DOHH2 (cell line): ENCODE measurements around the gene NPR3.

Source experiments
- H3F3A ChIP-seq: fragments of 200-600 bp; sonication (generic), shearing (Covaris generic); 2 replicates; pipeline ENCODE4 v1.6.0; 2016; ENCODE audit warnings: antibody characterized with exemption, mild to moderate bottlenecking; ENCODE audit not compliant: control insufficient read depth, insufficient read depth
- H3K27ac ChIP-seq: fragments of 200-600 bp; sonication (generic); 2 replicates; pipeline ENCODE4 v1.5.1; 2014; ENCODE audit warnings: low read depth, mild to moderate bottlenecking, low read length, moderate library complexity
- H3K27me3 ChIP-seq: fragments of 200-600 bp; sonication (generic); 2 replicates; pipeline ENCODE4 v1.6.1; 2014; ENCODE audit warnings: mild to moderate bottlenecking, low read length, mixed read lengths; ENCODE audit not compliant: control insufficient read depth
- H3K36me3 ChIP-seq: fragments of 200-600 bp; sonication (generic); 2 replicates; pipeline ENCODE4 v1.6.1; 2014; ENCODE audit warnings: mild to moderate bottlenecking, low read length, moderate library complexity, mixed read lengths; ENCODE audit not compliant: control insufficient read depth
- H3K4me1 ChIP-seq: fragments of 200-600 bp; sonication (generic); 2 replicates; pipeline ENCODE4 v1.6.1; 2014; ENCODE audit warnings: mild to moderate bottlenecking, low read length, mixed read lengths; ENCODE audit not compliant: control insufficient read depth
- H3K4me2 ChIP-seq: fragments of 200-600 bp; sonication (generic); 2 replicates; pipeline ENCODE4 v1.6.0; 2014; ENCODE audit warnings: mild to moderate bottlenecking, low read length, moderate library complexity
- H3K4me3 ChIP-seq: fragments of 200-600 bp; sonication (generic); 2 replicates; pipeline ENCODE4 v1.5.1; 2014; ENCODE audit warnings: mild to moderate bottlenecking, low read length, mixed read lengths
- H3K79me2 ChIP-seq: fragments of 200-600 bp; sonication (generic); 2 replicates; pipeline ENCODE4 v1.6.1; 2014; ENCODE audit warnings: mild to moderate bottlenecking, low read length, mixed read lengths; ENCODE audit not compliant: control insufficient read depth
- H3K9me2 ChIP-seq: fragments of 200-600 bp; sonication (generic); replicated peaks from 2 replicates; pipeline ENCODE4 v1.6.1; 2014; ENCODE audit warnings: mild to moderate bottlenecking, low read length, mixed read lengths; ENCODE audit not compliant: control insufficient read depth
- H3K9me3 ChIP-seq: fragments of 200-600 bp; sonication (generic); 2 replicates; pipeline ENCODE4 v1.6.1; 2014; ENCODE audit warnings: antibody characterized with exemption, low read length, mixed read lengths; ENCODE audit not compliant: control insufficient read depth, insufficient read depth
- H4K20me1 ChIP-seq: fragments of 200-600 bp; sonication (generic); 2 replicates; pipeline ENCODE4 v1.6.0; 2014; ENCODE audit warnings: low read depth, mild to moderate bottlenecking, antibody characterized with exemption, low read length, moderate library complexity; ENCODE audit not compliant: control insufficient read depth, insufficient read depth
- EZH2phosphoT487 ChIP-seq: fragments of 200-600 bp; sonication (generic); IDR thresholded peaks from 2 replicates; pipeline ENCODE4 v1.6.1; 2017; ENCODE audit warnings: borderline replicate concordance, mild to moderate bottlenecking, antibody characterized with exemption, low read length, moderate library complexity, mixed read lengths
- TF ChIP-seq, protein P1 (sequence below): fragments of 200-600 bp; sonication (generic); IDR thresholded peaks from one replicate; pipeline ENCODE4 v1.5.1; 2014; ENCODE audit warnings: antibody characterized with exemption, mild to moderate bottlenecking, low read depth, low read length; ENCODE audit not compliant: poor library complexity, severe bottlenecking

Gene NPR3

DNA sequence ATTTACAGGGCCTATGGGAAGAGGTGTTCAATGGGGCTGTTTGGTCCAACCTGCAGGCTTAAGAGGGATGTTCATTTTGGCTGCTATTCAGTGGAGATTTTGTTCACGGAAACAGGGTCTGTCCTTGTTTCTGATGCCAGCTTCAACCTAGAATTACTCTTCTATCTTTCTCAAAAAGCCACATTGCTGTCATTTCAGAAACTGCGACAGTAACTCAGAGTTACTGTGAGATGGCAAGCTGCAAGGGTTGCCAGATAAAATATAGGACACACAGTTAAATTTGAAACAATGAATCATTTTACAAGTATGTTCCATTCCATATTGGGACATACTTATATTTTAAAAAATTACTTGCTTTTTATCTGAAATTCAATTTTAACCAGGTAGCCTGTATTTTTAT is 128.0 kb downstream of the NPR3 start:
- Histone ChIP-seq H3K27me3 (no peaks in the 10 kb centered on the region), H3K36me3 (no peaks in the 10 kb centered on the region), H3K27ac (no peak overlapping the region), H3F3A (no peaks in the 10 kb centered on the region), H3K4me2 (no peak overlapping the region), H3K4me1 (no peaks in the 10 kb centered on the region), H3K9me2 (no peaks in the 10 kb centered on the region), H3K9me3 (no peaks in the 10 kb centered on the region; the same call in 1 of the 2 replicates), H3K79me2 (no peaks in the 10 kb centered on the region), H3K4me3 (no peak overlapping the region), H4K20me1 (no peaks in the 10 kb centered on the region)
- TF ChIP-seq EZH2phosphoT487, result no peak
- TF ChIP-seq, protein P1, sequence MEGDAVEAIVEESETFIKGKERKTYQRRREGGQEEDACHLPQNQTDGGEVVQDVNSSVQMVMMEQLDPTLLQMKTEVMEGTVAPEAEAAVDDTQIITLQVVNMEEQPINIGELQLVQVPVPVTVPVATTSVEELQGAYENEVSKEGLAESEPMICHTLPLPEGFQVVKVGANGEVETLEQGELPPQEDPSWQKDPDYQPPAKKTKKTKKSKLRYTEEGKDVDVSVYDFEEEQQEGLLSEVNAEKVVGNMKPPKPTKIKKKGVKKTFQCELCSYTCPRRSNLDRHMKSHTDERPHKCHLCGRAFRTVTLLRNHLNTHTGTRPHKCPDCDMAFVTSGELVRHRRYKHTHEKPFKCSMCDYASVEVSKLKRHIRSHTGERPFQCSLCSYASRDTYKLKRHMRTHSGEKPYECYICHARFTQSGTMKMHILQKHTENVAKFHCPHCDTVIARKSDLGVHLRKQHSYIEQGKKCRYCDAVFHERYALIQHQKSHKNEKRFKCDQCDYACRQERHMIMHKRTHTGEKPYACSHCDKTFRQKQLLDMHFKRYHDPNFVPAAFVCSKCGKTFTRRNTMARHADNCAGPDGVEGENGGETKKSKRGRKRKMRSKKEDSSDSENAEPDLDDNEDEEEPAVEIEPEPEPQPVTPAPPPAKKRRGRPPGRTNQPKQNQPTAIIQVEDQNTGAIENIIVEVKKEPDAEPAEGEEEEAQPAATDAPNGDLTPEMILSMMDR, result no peak

DNA sequence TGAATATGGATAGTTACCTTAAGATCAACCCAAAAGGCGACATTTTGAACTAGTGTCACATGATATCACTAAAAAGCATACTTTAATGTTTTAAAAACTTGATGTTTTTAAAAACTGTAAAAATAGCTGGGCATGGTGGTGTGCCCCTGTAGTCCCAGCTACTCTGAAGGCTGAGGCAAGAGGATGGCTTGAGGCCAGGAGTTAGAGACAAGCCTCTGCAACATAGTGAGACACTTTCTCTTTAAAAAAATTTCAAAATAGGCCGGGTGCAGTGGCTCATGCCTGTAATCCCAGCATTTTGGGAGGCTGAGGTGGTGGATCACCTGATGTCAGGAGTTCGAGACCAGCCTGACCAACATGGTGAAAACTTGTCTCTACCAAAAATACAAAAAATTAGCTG is 129.5 kb downstream of the NPR3 start:
- Histone ChIP-seq H3K4me1 (no peaks in the 10 kb centered on the region), H3K9me2 (no peaks in the 10 kb centered on the region), H3K79me2 (no peaks in the 10 kb centered on the region), H3K4me3 (no peak overlapping the region), H3K9me3 (no peaks in the 10 kb centered on the region; the same call in 1 of the 2 replicates), H3K27me3 (no peaks in the 10 kb centered on the region), H3F3A (no peaks in the 10 kb centered on the region), H3K36me3 (no peaks in the 10 kb centered on the region), H4K20me1 (no peaks in the 10 kb centered on the region), H3K27ac (no peak overlapping the region), H3K4me2 (no peak overlapping the region)
- TF ChIP-seq, protein P1, result no peak
- TF ChIP-seq EZH2phosphoT487, result no peak
